Lower leg skin (tissue), 4 donors: ENCODE measurements around the gene KHDC4. TPM values are rescaled to one million over a fixed set of nuclear protein-coding genes. Genes with fewer than 3 reads are reported as not detected.

ENCODE experiments used
- DNase-seq, 2 donors: peaks; one replicate each; pipeline ENCODE4 v3.0.0-alpha.2; 2019; ENCODE audit warnings: low spot score in 2 of 2
- H3K4me3 ChIP-seq: fragments of 200-600 bp; sonication (generic); 2 replicates; pipeline ENCODE4 v1.5.1; 2017; ENCODE audit warnings: mild to moderate bottlenecking, low read depth; ENCODE audit not compliant: poor library complexity, severe bottlenecking
- CTCF ChIP-seq, 3 donors: fragments of 450-650 bp; IDR thresholded peaks; one replicate each; pipeline ENCODE4 v1.5.1; 2016; ENCODE audit warnings: antibody characterized with exemption in 3 of 3, mild to moderate bottlenecking in 3 of 3, moderate library complexity in 2 of 3
- POLR2A ChIP-seq, 2 donors: fragments of 450-650 bp; IDR thresholded peaks; one replicate each; pipeline ENCODE4 v1.6.1; 2016 to 2017; ENCODE audit warnings: antibody characterized with exemption in 2 of 2, mild to moderate bottlenecking in 1 of 2, moderate library complexity in 1 of 2
- WGBS, 2 donors: methylation state at CpG; one replicate each; pipeline ENCODE4 v1.1.5; 2018; 5-methylcytosine and 5-hydroxymethylcytosine counted together
- intact Hi-C: fragments of 100-400 bp; cut with DNase I; formaldehyde crosslinking; loops from one replicate; pipeline ENCODE4 v1.15.0; 2023; ENCODE audit warnings: low total_unique reads
- total RNA-seq, 4 donors: library from RNA; depleted of rRNA; stranded (reverse); fragments of >200 nt; gene quantifications; one replicate each; pipeline ENCODE4 v1.1.0, GENCODE V29; 2016

KHDC4 gene
- total RNA-seq, 4 donors from 2014 or later = 32.7 to 96.0 (median 45.5) TPM

GRCh38 chr1:155969377-155969791 lies 35.2 kb upstream of the KHDC4 start:
- intact Hi-C loops = no loop called here

GRCh38 chr1:155968670-155969069 lies 34.5 kb upstream of the KHDC4 start:
- H3K4me3 ChIP-seq = no peak overlapping the region
- intact Hi-C loops = no loop called here
- no peak for TF ChIP-seq CTCF (IDR thresholded peaks at IDR 0.05)
- TF ChIP-seq POLR2A (IDR thresholded peaks at IDR 0.05) = no peak
- WGBS, 2 donors = 55 to 65% methylated on average over 3 of the region's 3 CpGs
- DNase-seq = no peak

More at GRCh38 chr1:155969377-155969791, 35.2 kb upstream of the KHDC4 start:
- 75 to 83% methylated on average over 9 of the region's 9 CpGs for WGBS, 2 donors
- no peak for DNase-seq
- H3K4me3 ChIP-seq = no peak overlapping the region
- TF ChIP-seq CTCF (IDR thresholded peaks at IDR 0.05) = no peak
- no peak for TF ChIP-seq POLR2A (IDR thresholded peaks at IDR 0.05)

- no peak overlapping the region for H3K4me3 ChIP-seq
- WGBS, 2 donors = 72 to 81% methylated on average over 7 of the region's 7 CpGs
- intact Hi-C loops = no loop called here
Observed at GRCh38 chr1:155968051-155968400, 33.8 kb upstream of the KHDC4 start.

GRCh38 chr1:155967341-155968050 lies 33.3 kb upstream of the KHDC4 start:
- H3K4me3 ChIP-seq = no peak overlapping the region
- DNase-seq = no peak
- intact Hi-C loops = no loop called here
- 58 to 68% methylated on average over 13 of the region's 13 CpGs for WGBS, 2 donors
- no peak for TF ChIP-seq POLR2A (IDR thresholded peaks at IDR 0.05)
- TF ChIP-seq CTCF (IDR thresholded peaks at IDR 0.05) = no peak

More at GRCh38 chr1:155968051-155968400, 33.8 kb upstream of the KHDC4 start:
- no peak for DNase-seq
- no peak for TF ChIP-seq POLR2A (IDR thresholded peaks at IDR 0.05)
- TF ChIP-seq CTCF (IDR thresholded peaks at IDR 0.05) = no peak

- 67% methylated on average over 7 of the region's 7 CpGs for WGBS, 2 donors
- intact Hi-C loops = no loop called here
- H3K4me3 ChIP-seq = no peak overlapping the region
- TF ChIP-seq POLR2A (IDR thresholded peaks at IDR 0.05) (no peak), CTCF (IDR thresholded peaks at IDR 0.05) (no peak)
- no peak for DNase-seq
Observed at GRCh38 chr1:155966750-155967149, 32.5 kb upstream of the KHDC4 start.

GRCh38 chr1:155966135-155966534 lies 31.9 kb upstream of the KHDC4 start:
- WGBS, 2 donors = 86 to 87% methylated on average over 9 of the region's 9 CpGs

More at GRCh38 chr1:155966135-155966534, 31.9 kb upstream of the KHDC4 start:
- intact Hi-C loops = no loop called here
- no peak for DNase-seq
- TF ChIP-seq POLR2A (IDR thresholded peaks at IDR 0.05) (no peak), CTCF (IDR thresholded peaks at IDR 0.05) (no peak)
- H3K4me3 ChIP-seq = no peak overlapping the region
